Panc1 (cell line): Measurements from ENCODE around the gene ANKRD13A. TPM values are rescaled to one million over a fixed set of nuclear protein-coding genes. Genes with fewer than 3 reads are reported as not detected.
"Not testable (repeated sequence)": the region's sequence is repeated elsewhere in the genome, so short reads cannot be mapped to it uniquely, and the experiment has no call there.

Source experiments
- ATAC-seq: fragments of 200-7000 bp; cut with Tn5 transposase; 2 replicates; pipeline ENCODE4 v1.9.1; 2020; ENCODE audit warnings: mild to moderate bottlenecking, moderate library complexity
- BruUV-seq: library from RNA; stranded (reverse); fragments of 400-500 nt; replicated peaks from 2 replicates; lab custom pipeline; 2021; lab: Mats Ljungman, UMichigan
- CTCF ChIA-PET: fragments of 300-600 bp; sonication (Branson Sonifier 250); formaldehyde crosslinking; loops from one replicate; lab custom pipeline; 2022; ENCODE audit warnings: antibody characterized with exemption; lab: Charles Lee
- POLR2A ChIA-PET: fragments of 300-600 bp; sonication (Branson Sonifier 250); formaldehyde crosslinking; loops from one replicate; lab custom pipeline; 2022; ENCODE audit warnings: antibody characterized with exemption; lab: Charles Lee
- DNase-seq: peaks from one replicate; pipeline ENCODE4 v3.0.0-alpha.2; 2010; ENCODE audit warnings: low read depth, low spot score
- H3K27ac ChIP-seq: 2 replicates; pipeline ENCODE4 v1.5.1; 2011; ENCODE audit warnings: mild to moderate bottlenecking, low read length, inconsistent platforms
- H3K27me3 ChIP-seq: fragments of 200-500 bp; sonication (Bioruptor generic); 2 replicates; pipeline ENCODE4 v1.6.0; 2014; ENCODE audit warnings: low read length, inconsistent platforms; ENCODE audit not compliant: control insufficient read depth, insufficient read depth
- H3K36me3 ChIP-seq: fragments of 200-500 bp; sonication (Bioruptor generic); 2 replicates; pipeline ENCODE4 v1.5.1; 2014; ENCODE audit warnings: inconsistent platforms, mild to moderate bottlenecking, low read length, moderate library complexity; ENCODE audit not compliant: control insufficient read depth, insufficient read depth
- H3K4me1 ChIP-seq: 2 replicates; pipeline ENCODE4 v1.5.1; 2011; ENCODE audit warnings: inconsistent platforms, mild to moderate bottlenecking, low read length, moderate library complexity; ENCODE audit not compliant: control insufficient read depth, insufficient read depth
- H3K4me3 ChIP-seq, 2 experiments: 2 replicates each; pipeline ENCODE4 v1.5.1; 2011 to 2012; ENCODE audit warnings: low read depth in 2 of 2, low read length in 2 of 2, mild to moderate bottlenecking in 2 of 2, inconsistent platforms in 1 of 2, moderate library complexity in 1 of 2
- H3K9me3 ChIP-seq: fragments of 200-500 bp; sonication (Bioruptor generic); 2 replicates; pipeline ENCODE4 v1.5.1; 2014; ENCODE audit warnings: low read depth, mild to moderate bottlenecking, inconsistent platforms, low read length, moderate library complexity; ENCODE audit not compliant: control insufficient read depth, insufficient read depth
- CTCF ChIP-seq: fragments of 450-650 bp; IDR thresholded peaks from 2 replicates; pipeline ENCODE4 v1.5.1; 2017; ENCODE audit warnings: mild to moderate bottlenecking
- POLR2AphosphoS5 ChIP-seq: IDR thresholded peaks from 2 replicates; pipeline ENCODE4 v1.6.1; 2012; ENCODE audit warnings: mild to moderate bottlenecking, low read depth, low read length, moderate library complexity
- REST ChIP-seq, 2 experiments: IDR thresholded peaks; 2 replicates each; pipeline ENCODE4 v1.6.1; 2011 to 2012; ENCODE audit warnings: low read depth in 2 of 2, control low read depth in 1 of 2, low read length in 1 of 2, mild to moderate bottlenecking in 1 of 2, moderate library complexity in 1 of 2; ENCODE audit not compliant: insufficient read depth in 1 of 2
- SIN3A ChIP-seq: IDR thresholded peaks from 2 replicates; pipeline ENCODE4 v1.6.1; 2012; ENCODE audit warnings: low read depth, mild to moderate bottlenecking, low read length, moderate library complexity, borderline replicate concordance; ENCODE audit not compliant: insufficient read depth
- TCF7L2 ChIP-seq: IDR thresholded peaks from 2 replicates; pipeline ENCODE4 v1.6.1; 2011; ENCODE audit warnings: mild to moderate bottlenecking, low read depth, low read length, inconsistent platforms
- in situ Hi-C: cut with HindIII; loops from 2 replicates; pipeline ENCODE4 v1.10.0; 2016; ENCODE audit warnings: low sequenced_read_pairs, low pct_unique_long_range_greater_than_20kb
- intact Hi-C: fragments of 100-400 bp; cut with micrococcal nuclease; formaldehyde crosslinking; loops from one replicate; pipeline ENCODE4 v1.10.0; 2022; ENCODE audit not compliant: unreplicated experiment
- total RNA-seq: library from RNA; stranded (reverse); gene quantifications from one replicate; pipeline ENCODE4 v1.2.1, GENCODE V29; 2021; ENCODE audit not compliant: unreplicated experiment

Gene ANKRD13A
- total RNA-seq, 1 experiment from 2014 or later = 34.4 TPM

- no peak for ATAC-seq
- BruUV-seq = no TSS peak
- Histone ChIP-seq H3K9me3 (no peaks in the 10 kb centered on the region), H3K4me1 (peaks cover 13% of the 10 kb centered on the region; the same call in 1 of the 2 replicates), H3K36me3 (peaks cover 3% of the 10 kb centered on the region; the same call in 1 of the 2 replicates), H3K27me3 (no peaks in the 10 kb centered on the region), H3K4me3 (no peak overlapping the region), H3K27ac (no peak overlapping the region)
- intact Hi-C loops = no loop called here
- TF ChIP-seq REST (IDR thresholded peaks at IDR 0.05; ENCODE audit: insufficient read depth in 1 of 2, low read depth in 2 of 2, low read length in 1 of 2) (no peak), TCF7L2 (no peak), POLR2AphosphoS5 (no peak), SIN3A (no peak), CTCF (no peak)
- ChIA-PET CTCF (no interaction called here), POLR2A (no interaction called here)
- in situ Hi-C loops = no loop called here
- DNase-seq = no peak
These were observed 51.7 kb downstream of the ANKRD13A start for GRCh38 chr12:110050927-110051326.

- intact Hi-C loops, POLR2A ChIA-PET: not testable (repeated sequence)
- peak; percentile 71 for DNase-seq
These were observed 56.4 kb downstream of the ANKRD13A start for GRCh38 chr12:110055375-110056352.

GRCh38 chr12:110056643-110057042 lies 57.4 kb downstream of the ANKRD13A start:
- BruUV-seq, H3K4me1 ChIP-seq, H3K9me3 ChIP-seq, in situ Hi-C loops, intact Hi-C loops, H3K36me3 ChIP-seq, POLR2A ChIA-PET, ATAC-seq, H3K27ac ChIP-seq, DNase-seq, H3K27me3 ChIP-seq, CTCF ChIA-PET, H3K4me3 ChIP-seq: not testable (repeated sequence)

More at GRCh38 chr12:110055375-110056352, 56.4 kb downstream of the ANKRD13A start:
- in situ Hi-C loops, BruUV-seq, H3K36me3 ChIP-seq, H3K27me3 ChIP-seq, H3K27ac ChIP-seq, H3K9me3 ChIP-seq, CTCF ChIA-PET, H3K4me1 ChIP-seq, H3K4me3 ChIP-seq: not testable (repeated sequence)
- ATAC-seq = peak; percentile 81
